GM19099 (cell line): ENCODE measurements around the gene ZNF282.

Experiments
- POLR2A ChIP-seq: IDR thresholded peaks from 3 replicates; pipeline ENCODE4 v1.6.1; 2011; ENCODE audit warnings: low read depth; ENCODE audit not compliant: insufficient read length; ENCODE audit errors: extremely low read depth

Gene ZNF282

GRCh38 chr7:149205690-149206381 lies 10.5 kb downstream of the ZNF282 start:
- no peak for TF ChIP-seq POLR2A

- no peak for TF ChIP-seq POLR2A
These were observed 12.1 kb downstream of the ZNF282 start for GRCh38 chr7:149207324-149208035.

- no peak for TF ChIP-seq POLR2A
These were observed 14.3 kb downstream of the ZNF282 start for GRCh38 chr7:149209518-149210269.

DNA sequence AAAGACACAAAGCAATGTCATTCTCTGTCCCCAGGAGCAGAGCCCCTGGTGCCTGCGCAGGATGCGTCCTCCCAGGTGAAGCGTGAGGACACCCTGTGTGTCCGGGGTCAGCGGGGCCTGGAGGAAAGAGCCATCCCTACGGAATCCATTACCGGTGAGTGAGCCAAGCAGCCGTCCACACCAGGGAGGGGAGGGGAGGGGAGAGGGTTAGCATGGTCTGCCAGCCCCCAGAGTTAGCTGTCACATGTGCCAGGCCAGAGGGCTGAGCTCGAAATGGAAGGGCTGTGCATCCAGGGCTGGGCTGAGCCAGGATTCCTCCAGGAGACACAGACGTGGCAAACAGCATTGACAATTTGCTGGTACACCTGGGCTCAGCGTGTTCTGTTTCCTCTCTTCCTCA lies 15.2 kb downstream of the ZNF282 start:
- no peak for TF ChIP-seq POLR2A

DNA sequence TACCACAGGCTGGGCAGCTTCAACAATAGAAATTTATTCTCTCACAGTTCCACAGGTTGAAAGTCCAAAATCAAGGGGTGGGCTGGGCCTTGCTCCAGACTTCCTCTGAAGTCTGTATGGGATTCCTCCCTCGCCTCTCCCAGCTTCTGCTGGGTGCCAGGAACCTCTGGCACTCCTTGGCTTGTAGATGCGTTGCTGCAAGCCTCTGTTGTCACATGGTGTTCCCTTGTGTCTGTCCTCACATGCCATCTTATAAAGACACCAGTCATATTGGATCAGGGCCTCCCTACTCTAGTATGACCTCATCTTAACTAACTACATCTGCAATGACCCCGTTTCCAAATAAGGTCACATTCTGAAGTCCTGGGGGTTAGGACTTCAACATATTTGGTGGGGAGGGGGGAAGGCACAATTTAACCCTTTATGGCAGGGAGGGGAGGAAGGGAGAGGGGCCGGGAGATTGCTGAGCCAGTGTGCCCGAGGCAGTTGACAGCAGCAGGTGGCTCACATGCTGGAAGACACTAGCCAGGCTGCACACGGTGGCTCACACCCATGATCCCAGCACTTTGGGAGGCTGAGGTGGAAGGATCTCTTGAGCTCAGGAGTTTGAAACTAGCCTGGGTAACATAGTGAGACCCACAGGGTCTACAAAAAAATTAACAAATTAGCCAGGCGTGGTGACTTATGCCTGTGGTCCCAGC lies 18.8 kb downstream of the ZNF282 start:
- no peak for TF ChIP-seq POLR2A

DNA sequence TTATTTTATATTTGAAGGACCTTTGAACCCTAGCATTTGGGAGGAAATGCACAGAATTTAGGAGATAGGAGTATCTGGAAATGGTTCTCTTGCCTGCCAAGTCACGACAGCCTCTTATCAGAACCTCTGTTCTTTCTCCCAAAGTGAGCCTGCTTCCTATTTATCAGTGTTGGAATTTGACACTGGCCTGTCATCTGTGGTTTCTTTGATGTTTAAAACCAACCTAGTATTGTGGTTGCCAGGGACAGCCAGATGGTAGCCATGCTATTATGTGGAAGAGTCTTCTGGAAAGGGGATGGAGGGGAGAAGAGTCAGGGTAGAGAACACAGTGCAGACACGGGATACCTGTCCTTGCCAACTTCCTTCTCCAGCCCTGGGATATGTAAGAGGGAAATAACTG lies 21.1 kb downstream of the ZNF282 start:
- no peak for TF ChIP-seq POLR2A

DNA sequence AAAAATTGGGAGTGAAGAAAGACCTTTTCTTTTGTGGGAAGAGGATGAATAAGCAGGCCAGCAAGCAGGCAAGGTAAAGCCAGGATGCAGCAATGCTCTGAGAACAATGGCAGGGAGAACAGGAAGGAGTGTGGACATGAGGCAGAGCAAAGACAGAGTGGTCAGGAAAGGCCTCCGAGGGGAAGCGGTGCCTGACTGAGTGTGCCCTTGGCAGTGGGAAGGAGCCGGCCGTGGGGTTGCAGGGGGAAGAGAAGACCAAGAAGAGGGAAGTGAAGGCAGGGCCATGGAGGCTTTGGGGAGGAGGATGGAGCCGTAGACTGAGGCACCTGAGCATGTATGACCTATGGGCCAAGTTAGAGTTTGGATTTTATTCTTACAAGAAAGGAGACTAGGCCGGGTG lies 22.2 kb downstream of the ZNF282 start:
- no peak for TF ChIP-seq POLR2A

GRCh38 chr7:149218469-149219420 lies 23.4 kb downstream of the ZNF282 start:
- TF ChIP-seq POLR2A, result no peak

DNA sequence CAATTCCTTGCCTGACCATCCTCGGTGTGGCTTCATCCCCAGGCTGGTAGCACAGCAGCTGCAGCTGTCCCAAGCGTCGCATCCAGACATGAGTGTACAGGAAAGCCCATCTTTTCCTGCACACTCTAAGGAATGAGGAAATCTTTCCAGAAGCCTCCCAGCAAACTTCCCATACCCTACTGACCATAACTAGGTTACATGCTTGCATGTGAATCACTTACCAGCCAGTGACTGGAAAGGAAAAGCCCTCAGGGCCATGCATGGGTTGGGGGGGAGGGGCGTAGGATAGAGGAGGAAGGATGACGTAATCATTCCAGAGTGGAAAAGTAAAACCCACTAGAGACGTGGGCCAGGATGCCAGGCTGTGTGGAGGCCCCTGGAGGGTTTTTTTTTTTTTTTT lies 25.2 kb downstream of the ZNF282 start:
- TF ChIP-seq POLR2A, result no peak

GRCh38 chr7:149223176-149223575 lies 27.8 kb downstream of the ZNF282 start:
- no peak for TF ChIP-seq POLR2A

DNA sequence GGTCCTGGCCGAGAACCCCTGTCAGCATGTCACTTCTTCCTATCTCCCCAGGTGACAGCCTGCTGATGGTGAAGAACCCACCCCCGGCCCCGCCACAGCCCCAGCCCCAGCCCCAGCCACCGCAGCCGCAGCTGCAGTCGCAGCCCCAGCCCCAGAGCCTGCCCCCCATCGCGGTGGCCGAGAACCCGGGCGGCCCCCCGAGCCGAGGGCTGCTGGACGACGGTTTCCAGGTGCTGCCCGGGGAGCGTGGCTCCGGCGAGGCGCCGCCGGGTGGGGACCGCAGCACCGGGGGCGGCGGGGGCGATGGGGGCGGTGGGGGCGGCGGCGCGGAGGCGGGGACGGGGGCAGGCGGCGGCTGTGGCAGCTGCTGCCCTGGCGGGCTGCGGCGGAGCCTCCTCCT lies 28.4 kb downstream of the ZNF282 start:
- TF ChIP-seq POLR2A, result no peak

DNA sequence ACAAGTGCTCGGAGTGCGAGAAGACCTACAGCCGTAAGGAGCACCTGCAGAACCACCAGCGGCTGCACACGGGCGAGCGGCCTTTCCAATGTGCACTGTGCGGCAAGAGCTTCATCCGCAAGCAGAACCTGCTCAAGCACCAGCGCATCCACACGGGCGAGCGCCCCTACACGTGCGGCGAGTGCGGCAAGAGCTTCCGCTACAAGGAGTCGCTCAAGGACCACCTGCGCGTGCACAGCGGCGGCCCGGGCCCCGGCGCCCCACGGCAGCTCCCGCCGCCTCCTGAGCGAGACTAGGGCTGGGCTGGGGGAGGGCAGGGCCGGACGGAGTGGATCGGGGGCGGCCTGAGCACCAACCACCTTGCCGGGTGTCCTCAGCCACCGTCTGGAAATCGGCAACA lies 29.0 kb downstream of the ZNF282 start:
- no peak for TF ChIP-seq POLR2A

GRCh38 chr7:149225106-149225505 lies 29.8 kb downstream of the ZNF282 start:
- TF ChIP-seq POLR2A, result no peak

- no peak for TF ChIP-seq POLR2A
These were observed 30.3 kb downstream of the ZNF282 start for GRCh38 chr7:149225656-149226055.
